ENCODE measurements around the gene CCBE1.

CCBE1 gene

DNA sequence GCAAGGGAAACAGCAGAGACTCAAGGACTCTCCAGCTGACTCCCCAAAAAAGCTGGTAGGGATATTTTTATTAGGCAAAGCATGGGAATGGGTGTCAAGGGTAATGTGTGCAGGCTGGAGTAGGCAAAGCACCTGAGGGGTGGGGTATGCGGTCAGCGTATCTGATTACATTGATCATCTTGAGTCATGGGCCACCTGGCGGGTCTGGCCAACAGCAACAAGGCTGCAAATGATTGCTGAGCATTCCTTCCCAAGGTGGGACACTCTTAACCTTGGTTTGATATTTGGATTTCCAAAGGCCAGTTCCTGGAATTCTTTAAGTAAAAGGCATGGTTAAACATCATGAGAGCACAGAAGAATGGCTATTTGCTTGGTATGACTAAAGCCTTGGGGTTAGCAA, 32.6 kb upstream of the CCBE1 start:
- TF ChIP-seq, protein P1, sequence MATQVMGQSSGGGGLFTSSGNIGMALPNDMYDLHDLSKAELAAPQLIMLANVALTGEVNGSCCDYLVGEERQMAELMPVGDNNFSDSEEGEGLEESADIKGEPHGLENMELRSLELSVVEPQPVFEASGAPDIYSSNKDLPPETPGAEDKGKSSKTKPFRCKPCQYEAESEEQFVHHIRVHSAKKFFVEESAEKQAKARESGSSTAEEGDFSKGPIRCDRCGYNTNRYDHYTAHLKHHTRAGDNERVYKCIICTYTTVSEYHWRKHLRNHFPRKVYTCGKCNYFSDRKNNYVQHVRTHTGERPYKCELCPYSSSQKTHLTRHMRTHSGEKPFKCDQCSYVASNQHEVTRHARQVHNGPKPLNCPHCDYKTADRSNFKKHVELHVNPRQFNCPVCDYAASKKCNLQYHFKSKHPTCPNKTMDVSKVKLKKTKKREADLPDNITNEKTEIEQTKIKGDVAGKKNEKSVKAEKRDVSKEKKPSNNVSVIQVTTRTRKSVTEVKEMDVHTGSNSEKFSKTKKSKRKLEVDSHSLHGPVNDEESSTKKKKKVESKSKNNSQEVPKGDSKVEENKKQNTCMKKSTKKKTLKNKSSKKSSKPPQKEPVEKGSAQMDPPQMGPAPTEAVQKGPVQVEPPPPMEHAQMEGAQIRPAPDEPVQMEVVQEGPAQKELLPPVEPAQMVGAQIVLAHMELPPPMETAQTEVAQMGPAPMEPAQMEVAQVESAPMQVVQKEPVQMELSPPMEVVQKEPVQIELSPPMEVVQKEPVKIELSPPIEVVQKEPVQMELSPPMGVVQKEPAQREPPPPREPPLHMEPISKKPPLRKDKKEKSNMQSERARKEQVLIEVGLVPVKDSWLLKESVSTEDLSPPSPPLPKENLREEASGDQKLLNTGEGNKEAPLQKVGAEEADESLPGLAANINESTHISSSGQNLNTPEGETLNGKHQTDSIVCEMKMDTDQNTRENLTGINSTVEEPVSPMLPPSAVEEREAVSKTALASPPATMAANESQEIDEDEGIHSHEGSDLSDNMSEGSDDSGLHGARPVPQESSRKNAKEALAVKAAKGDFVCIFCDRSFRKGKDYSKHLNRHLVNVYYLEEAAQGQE (IDR thresholded peaks at IDR 0.05; ENCODE audit: insufficient read depth in 1 of 2, low read depth in 2 of 2, low read length in 2 of 2), result no peak
- TF ChIP-seq POLR2AphosphoS5 (IDR thresholded peaks at IDR 0.05; ENCODE audit: low read depth, low read length), result no peak
- no peak for TF ChIP-seq SIN3A (IDR thresholded peaks at IDR 0.05; ENCODE audit: borderline replicate concordance, insufficient read depth, low read length)
- no peak for TF ChIP-seq TAF1 (IDR thresholded peaks at IDR 0.05; ENCODE audit: borderline replicate concordance, insufficient read depth, low read length)
- TF ChIP-seq FOXP2 (optimal IDR thresholded peaks at IDR 0.05; ENCODE audit: borderline replicate concordance, extremely low read depth, extremely low read length, insufficient read depth), result no peak

DNA sequence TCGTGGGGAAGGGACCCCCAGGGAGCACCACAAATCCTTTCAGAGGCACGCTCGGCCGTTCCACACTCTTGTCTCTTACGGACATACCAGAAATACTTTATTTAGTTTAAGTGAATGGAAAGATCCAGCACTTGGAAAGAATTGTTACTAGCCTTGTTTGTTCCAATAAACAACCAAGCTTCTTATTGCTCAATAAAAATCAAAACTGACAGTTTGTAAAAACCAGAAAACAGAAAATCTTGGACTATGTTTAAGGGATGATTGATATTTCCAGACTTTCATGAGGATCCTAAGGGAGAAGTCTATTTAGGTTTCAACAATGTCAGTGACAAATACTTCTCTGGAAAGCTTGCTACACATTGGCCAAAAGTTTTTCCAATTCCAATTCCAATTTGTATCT, 31.6 kb upstream of the CCBE1 start:
- TF ChIP-seq, protein P1 (IDR thresholded peaks at IDR 0.05; ENCODE audit: insufficient read depth in 1 of 2, low read depth in 2 of 2, low read length in 2 of 2), result no peak
- TF ChIP-seq TAF1 (IDR thresholded peaks at IDR 0.05; ENCODE audit: borderline replicate concordance, insufficient read depth, low read length) (no peak), FOXP2 (optimal IDR thresholded peaks at IDR 0.05; ENCODE audit: borderline replicate concordance, extremely low read depth, extremely low read length, insufficient read depth) (no peak), POLR2AphosphoS5 (IDR thresholded peaks at IDR 0.05; ENCODE audit: low read depth, low read length) (no peak), SIN3A (IDR thresholded peaks at IDR 0.05; ENCODE audit: borderline replicate concordance, insufficient read depth, low read length) (no peak)

DNA sequence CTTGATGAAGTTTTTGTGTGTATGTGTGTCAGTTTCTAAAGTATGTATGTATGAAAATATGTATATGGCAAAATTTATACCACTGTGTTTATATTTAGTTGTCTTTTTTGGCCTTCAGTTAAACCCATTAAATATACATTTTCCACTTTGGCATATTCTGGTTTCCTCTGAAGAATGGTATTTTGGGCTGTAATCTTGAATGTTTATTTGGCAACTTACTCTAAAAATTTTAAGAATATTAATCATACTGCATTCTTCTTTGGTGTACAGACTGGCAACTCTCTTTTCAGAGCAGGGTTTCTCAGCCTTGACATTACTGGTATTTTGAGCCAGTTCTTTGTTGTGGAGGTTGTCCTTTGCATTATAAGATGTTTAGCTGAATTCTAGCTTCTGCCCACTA, 27.9 kb upstream of the CCBE1 start:
- TF ChIP-seq, protein P1 (IDR thresholded peaks at IDR 0.05; ENCODE audit: insufficient read depth in 1 of 2, low read depth in 2 of 2, low read length in 2 of 2), result no peak
- TF ChIP-seq POLR2AphosphoS5 (IDR thresholded peaks at IDR 0.05; ENCODE audit: low read depth, low read length), result no peak
- no peak for TF ChIP-seq FOXP2 (optimal IDR thresholded peaks at IDR 0.05; ENCODE audit: borderline replicate concordance, extremely low read depth, extremely low read length, insufficient read depth)
- no peak for TF ChIP-seq TAF1 (IDR thresholded peaks at IDR 0.05; ENCODE audit: borderline replicate concordance, insufficient read depth, low read length)
- TF ChIP-seq SIN3A (IDR thresholded peaks at IDR 0.05; ENCODE audit: borderline replicate concordance, insufficient read depth, low read length), result no peak

DNA sequence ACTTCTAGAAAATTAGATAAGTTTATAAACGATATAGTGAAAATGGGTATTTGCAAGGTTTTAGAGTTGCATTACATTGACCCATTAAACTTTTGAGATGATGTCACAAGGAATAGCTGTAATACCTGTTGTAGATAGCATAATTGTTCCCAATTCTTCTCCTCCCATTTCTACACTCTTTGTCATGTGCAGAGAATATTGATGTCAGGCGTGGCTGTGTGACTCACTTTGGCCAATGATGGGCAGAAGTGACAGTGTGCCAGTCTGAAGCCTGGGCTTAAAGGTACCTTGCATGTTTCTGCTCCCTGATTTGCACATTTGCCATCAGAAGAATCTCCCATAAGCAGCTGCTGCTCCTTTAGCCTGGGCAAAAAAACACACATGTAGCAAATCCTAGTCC, 26.9 kb upstream of the CCBE1 start:
- TF ChIP-seq SIN3A (IDR thresholded peaks at IDR 0.05; ENCODE audit: borderline replicate concordance, insufficient read depth, low read length) (no peak), FOXP2 (optimal IDR thresholded peaks at IDR 0.05; ENCODE audit: borderline replicate concordance, extremely low read depth, extremely low read length, insufficient read depth) (no peak), TAF1 (IDR thresholded peaks at IDR 0.05; ENCODE audit: borderline replicate concordance, insufficient read depth, low read length) (no peak), POLR2AphosphoS5 (IDR thresholded peaks at IDR 0.05; ENCODE audit: low read depth, low read length) (no peak)
- TF ChIP-seq, protein P1 (IDR thresholded peaks at IDR 0.05; ENCODE audit: insufficient read depth in 1 of 2, low read depth in 2 of 2, low read length in 2 of 2), result no peak

DNA sequence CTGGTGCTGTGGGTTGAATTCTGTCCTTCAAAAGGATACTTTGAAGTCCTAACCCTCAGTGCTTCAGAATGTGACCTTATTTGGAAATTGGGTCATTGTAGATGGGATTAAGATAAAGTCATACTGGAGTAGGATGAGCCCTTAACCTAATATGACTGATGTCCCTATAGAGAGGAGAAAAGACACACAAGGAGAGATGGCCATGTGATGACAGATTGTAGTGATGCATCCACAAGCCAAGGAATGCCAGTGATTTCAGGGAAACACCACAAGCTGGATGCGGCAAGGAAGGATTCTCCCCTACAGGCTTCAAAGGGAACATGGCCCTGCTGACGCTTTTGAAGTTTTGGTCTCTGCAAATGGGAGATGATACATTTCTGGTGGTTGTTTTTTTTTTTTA, 24.7 kb upstream of the CCBE1 start:
- TF ChIP-seq TAF1 (IDR thresholded peaks at IDR 0.05; ENCODE audit: borderline replicate concordance, insufficient read depth, low read length) (no peak), FOXP2 (optimal IDR thresholded peaks at IDR 0.05; ENCODE audit: borderline replicate concordance, extremely low read depth, extremely low read length, insufficient read depth) (no peak), POLR2AphosphoS5 (IDR thresholded peaks at IDR 0.05; ENCODE audit: low read depth, low read length) (no peak), SIN3A (IDR thresholded peaks at IDR 0.05; ENCODE audit: borderline replicate concordance, insufficient read depth, low read length) (no peak)
- TF ChIP-seq, protein P1 (IDR thresholded peaks at IDR 0.05; ENCODE audit: insufficient read depth in 1 of 2, low read depth in 2 of 2, low read length in 2 of 2), result no peak

Data from PFSK-1 (cell line).